ENCODE results near the gene CD40.

GRCh38 chr20:46120136-46120535, 2.0 kb downstream of the CD40 start:
- TF ChIP-seq CTCF (IDR thresholded peaks at IDR 0.05; ENCODE audit: insufficient read depth, low read length, poor library complexity, severe bottlenecking) (no peak), EZH2phosphoT487 (conservative IDR thresholded peaks at IDR 0.05; ENCODE audit: low read length) (no peak)
